Measurements from ENCODE around the gene ZNF580.
A peak's percentile ranks its signal among the peaks of the same experiment; 100 is the strongest.

Gene ZNF580

GRCh38 chr19:55624109-55625003, 16.4 kb upstream of the ZNF580 start, which contains the start of gene ZNF784:
Gene ZNF784, minus strand, starts transcription at chr19:55624566. Its CDS starts 5 bp downstream, at chr19:55624561.
- peak; percentile 92 for DNase-seq (ENCODE audit: low read depth)

- no peak for DNase-seq (ENCODE audit: low read depth)
These were observed 15.8 kb upstream of the ZNF580 start for GRCh38 chr19:55625004-55625326.

- no peak for DNase-seq (ENCODE audit: low read depth)
These were observed 14.5 kb upstream of the ZNF580 start for GRCh38 chr19:55626350-55626749.

- DNase-seq (ENCODE audit: low read depth) = peak; percentile 93
These were observed 8.4 kb upstream of the ZNF580 start for GRCh38 chr19:55632463-55632834.

GRCh38 chr19:55633861-55634260, 6.9 kb upstream of the ZNF580 start:
- DNase-seq (ENCODE audit: low read depth) = no peak

- DNase-seq (ENCODE audit: low read depth) = no peak
These were observed 5.5 kb upstream of the ZNF580 start for GRCh38 chr19:55635334-55635717.

- no peak for DNase-seq (ENCODE audit: low read depth)
These were observed 4.9 kb upstream of the ZNF580 start for GRCh38 chr19:55635856-55636440.

- no peak for DNase-seq (ENCODE audit: low read depth)
These were observed 4.1 kb upstream of the ZNF580 start for GRCh38 chr19:55636723-55637122.

GRCh38 chr19:55637534-55637933, 3.3 kb upstream of the ZNF580 start:
- no peak for DNase-seq (ENCODE audit: low read depth)

- DNase-seq (ENCODE audit: low read depth) = peak; percentile 61
These were observed 1.9 kb upstream of the ZNF580 start for GRCh38 chr19:55638864-55639359.

GRCh38 chr19:55640043-55640576, 692 bp upstream of the ZNF580 start:
- DNase-seq (ENCODE audit: low read depth) = peak; percentile 60

GRCh38 chr19:55641426-55642152, 787 bp downstream of the ZNF580 start:
- DNase-seq (ENCODE audit: low read depth) = peak; percentile 53

GRCh38 chr19:55642153-55643002, 1.6 kb downstream of the ZNF580 start:
- peak; percentile 34 for DNase-seq (ENCODE audit: low read depth)

- peak; percentile 81 for DNase-seq (ENCODE audit: low read depth)
These were observed 2.4 kb downstream of the ZNF580 start, which contains the start of gene ZNF581 for GRCh38 chr19:55643003-55643886. Gene ZNF581, plus strand, starts transcription at chr19:55643649. Its CDS starts 923 bp downstream, at chr19:55644572.

GRCh38 chr19:55643887-55644176, 3.0 kb downstream of the ZNF580 start:
- no peak for DNase-seq (ENCODE audit: low read depth)

- DNase-seq (ENCODE audit: low read depth) = no peak
These were observed 3.5 kb downstream of the ZNF580 start for GRCh38 chr19:55644191-55644833.

GRCh38 chr19:55644842-55645511, 4.2 kb downstream of the ZNF580 start:
- no peak for DNase-seq (ENCODE audit: low read depth)

- DNase-seq (ENCODE audit: low read depth) = no peak
These were observed 4.7 kb downstream of the ZNF580 start for GRCh38 chr19:55645512-55645881.

GRCh38 chr19:55646889-55647731, 6.3 kb downstream of the ZNF580 start:
- DNase-seq (ENCODE audit: low read depth) = peak; percentile 19

Measured in ELR (cell line).